Measurements from ENCODE around the gene ETS1.

- TF ChIP-seq CTCF (IDR thresholded peaks at IDR 0.05) (no peak), POLR2A (IDR thresholded peaks at IDR 0.05) (no peak)
Observed at GRCh38 chr11:128634395-128634794, 47.0 kb upstream of the ETS1 start.
